Stimulated activated CD4-positive, alpha-beta T cell treated with anti-CD3 and anti-CD28 coated beads, TNF-alpha, amount 100 ng/mL, for 4 hours (primary cell): ENCODE results near the gene ZNF512B.

Source experiments
- DNase-seq, 3 experiments: peaks; one replicate each; pipeline ENCODE4 v3.0.0-alpha.2; 2020; ENCODE audit warnings: low read depth in 3 of 3

ZNF512B gene

DNA sequence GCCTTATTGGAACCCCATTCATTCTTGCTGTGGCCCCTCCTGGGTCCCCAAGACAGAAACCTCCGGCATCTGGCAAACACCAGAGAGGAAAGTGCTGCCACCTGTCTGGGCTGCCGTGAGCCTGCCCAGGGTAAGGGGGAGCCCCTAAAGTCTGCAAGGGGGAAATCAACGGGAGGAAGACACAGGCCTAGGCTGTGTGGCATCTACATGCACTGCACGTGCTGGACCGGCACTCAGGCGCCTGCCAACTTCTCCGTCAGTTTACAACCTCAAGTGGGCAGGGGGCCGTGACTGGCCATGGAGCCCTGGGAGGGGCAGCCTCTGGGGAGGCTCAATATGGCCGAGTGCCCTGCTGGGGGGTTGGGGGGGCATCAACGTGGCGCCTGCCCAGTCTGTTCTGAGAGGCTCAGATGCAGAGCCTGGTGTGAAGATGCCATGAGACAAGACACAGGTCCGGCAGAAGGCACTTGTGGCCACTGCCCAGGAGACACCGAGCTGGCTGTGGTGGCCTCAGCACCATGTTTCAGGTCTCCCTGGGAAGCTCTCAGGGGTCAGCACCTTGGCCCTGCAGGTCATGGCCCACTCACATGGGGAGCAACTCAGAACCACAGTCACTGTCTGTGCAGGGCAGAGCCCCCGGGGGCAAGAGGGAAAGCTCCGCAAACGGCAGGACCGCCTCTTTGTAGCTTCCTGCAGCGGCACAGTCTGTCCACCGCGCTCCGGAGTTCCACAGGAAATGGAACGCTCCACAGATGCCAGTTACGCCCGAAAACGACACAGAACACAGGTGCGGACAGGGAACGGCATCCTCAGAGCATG is 21.9 kb downstream of the ZNF512B start:
- no peak for DNase-seq

DNA sequence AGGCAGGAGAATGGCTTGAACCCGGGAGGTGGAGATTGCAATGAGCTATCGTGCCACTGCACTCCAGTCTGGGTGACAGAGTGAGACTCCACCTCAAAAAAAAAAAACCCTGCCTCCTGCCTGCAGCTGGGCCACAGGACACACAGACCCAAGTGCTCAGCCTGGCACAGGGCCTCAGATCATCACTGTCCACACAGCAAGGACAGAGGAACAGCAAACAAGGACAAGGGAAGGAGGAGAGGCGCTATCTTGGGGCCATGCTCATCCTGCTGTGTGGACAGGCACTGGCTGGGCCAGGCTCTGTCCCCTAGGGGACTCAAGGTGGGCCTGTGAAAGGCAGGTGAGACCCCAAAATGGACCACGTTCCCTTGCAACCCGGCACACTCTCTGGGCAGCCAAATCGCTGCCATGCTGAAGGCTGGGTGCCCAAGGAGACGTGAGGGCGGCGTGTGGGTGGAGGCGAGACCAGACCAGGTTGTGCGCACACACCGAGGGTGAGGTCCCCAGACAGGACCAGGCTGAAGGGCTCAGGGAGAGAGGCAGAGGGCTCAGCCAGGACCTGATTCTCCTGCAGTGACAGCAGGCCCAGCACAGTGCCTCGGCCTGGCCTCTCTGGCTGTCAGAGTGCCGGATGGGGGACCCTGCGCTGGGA is 22.6 kb downstream of the ZNF512B start:
- DNase-seq = no peak

DNA sequence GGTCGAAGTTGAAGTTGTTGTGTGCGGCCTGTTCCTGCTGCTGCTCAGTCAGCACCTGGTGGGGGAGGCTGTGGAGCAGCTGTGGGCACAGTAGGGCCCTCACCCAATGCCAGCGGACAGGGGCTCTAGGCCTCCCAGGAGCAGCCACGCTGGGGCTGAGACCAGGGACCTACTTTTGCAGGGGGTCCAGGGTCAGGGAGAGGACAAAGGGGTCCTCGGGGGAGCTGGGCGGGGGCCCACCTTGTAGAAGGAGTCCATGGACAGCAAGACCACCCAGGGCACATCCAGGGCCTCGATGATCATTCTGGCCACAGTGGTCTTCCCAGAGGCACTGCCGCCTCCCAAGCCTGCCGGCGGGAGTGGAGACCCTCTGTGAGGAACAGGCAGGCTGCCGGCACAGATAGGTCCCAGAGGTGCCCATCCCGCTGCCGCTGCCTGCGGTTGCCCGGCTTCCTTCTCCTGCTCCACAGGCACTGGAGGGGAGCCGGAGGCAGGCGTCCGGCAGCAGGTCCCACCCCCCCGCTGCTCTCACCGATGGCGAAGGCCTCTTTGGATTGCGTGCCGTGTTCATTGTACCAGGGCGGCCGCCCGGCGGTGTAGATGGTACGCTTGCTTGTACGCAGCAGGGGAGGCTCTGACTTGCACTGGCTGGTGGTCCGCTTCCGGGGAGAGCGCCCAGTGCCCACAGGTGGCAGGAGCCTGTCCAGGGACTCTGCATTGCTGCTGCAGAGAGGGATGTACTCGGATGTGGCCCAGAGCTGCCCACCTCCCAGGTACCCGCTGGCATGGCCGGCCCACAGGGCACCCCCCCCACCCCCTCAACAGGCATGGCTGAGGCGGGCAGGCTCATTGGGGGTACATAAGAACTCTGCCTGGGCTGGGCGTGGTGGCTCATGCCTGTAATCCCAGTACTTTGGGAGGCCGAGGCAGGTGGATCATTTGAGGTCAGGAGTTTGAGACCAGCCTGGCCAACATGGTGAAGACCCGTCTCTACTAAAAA is 23.5 kb downstream of the ZNF512B start:
- no peak for DNase-seq

DNA sequence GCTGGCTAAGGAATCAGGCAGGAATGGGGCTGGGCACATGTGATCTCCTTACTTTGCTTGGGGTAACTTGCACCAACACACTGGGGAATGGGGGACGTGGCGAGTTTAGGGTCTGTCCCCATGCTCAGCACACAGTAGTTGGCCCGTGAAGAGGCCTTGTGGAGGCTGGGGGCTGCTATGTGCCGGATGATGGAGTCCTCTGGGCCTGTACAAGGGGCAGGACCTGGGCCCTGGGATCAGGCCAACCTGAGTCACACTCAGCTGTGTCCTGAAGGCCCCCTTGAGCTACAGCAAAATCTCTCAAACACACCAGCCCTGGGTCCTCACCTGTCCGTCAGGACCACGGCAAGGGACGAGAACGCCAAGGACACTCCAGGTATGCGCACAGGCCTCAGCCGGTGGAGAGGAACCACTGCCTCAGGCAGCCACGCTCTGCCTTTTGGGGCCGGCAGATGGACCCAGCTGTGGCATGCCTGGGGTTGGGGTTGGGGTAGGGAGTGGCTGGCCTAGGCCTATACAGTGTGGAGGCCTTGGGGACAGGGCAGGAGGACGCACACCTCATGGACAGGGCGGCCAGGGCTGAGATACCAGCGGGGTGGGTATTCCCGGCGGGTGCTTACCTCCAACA is 24.6 kb downstream of the ZNF512B start:
- DNase-seq = no peak

DNA sequence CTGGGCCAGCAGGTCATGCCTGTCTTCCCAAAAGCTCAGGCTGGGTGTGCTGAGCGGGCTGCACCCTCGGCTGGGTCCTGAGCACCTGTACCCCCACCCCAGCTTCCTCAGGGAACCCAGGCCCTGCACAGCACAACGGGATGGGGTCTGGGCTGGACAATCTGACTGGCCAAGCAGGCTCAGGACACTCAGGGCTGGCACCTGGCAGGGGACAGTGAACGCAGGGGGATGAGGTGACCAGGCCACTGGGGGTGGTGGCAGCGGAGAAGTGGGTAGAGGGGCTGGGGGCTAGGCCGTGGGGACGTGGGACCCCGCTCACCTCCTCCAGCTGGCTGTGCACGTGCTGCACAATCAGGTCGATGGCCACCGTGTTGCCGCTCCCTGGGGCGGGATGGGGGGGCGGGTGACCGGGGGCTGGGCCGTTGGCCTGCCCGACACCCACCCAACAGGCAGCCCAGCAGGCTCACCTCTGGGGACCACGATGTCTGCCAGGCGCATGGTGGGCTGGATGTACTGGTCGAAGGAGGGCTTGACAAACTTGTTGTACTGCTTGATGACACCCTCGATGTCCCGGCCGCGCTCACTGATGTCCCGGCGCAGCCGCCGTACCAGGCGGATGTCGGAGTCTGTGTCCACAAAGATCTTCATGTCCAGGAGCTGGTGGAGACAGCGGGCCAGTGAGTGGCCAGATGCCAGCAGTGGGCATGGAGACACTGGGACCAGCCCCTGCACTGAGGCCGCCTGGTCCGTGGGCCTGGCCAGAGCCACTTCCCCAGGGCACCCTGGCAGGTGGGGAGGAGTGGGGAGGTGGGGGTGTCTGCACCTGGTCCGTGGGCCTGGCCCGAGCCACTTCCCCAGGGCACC is 25.4 kb downstream of the ZNF512B start:
- no peak for DNase-seq

DNA sequence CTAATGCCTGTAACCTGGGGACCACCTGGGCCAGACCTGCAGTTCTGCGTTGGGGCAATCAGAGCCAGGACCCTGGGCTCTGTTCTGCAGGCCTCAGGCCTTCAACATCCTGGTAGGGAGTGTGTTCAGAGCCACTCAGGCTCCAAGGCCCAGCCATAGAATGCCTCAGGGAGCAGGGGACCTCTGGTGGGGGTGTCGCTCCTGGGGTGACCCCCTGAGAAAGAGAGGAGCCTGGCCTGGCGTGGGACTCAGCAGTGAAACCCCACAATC is 26.0 kb downstream of the ZNF512B start:
- no peak for DNase-seq

DNA sequence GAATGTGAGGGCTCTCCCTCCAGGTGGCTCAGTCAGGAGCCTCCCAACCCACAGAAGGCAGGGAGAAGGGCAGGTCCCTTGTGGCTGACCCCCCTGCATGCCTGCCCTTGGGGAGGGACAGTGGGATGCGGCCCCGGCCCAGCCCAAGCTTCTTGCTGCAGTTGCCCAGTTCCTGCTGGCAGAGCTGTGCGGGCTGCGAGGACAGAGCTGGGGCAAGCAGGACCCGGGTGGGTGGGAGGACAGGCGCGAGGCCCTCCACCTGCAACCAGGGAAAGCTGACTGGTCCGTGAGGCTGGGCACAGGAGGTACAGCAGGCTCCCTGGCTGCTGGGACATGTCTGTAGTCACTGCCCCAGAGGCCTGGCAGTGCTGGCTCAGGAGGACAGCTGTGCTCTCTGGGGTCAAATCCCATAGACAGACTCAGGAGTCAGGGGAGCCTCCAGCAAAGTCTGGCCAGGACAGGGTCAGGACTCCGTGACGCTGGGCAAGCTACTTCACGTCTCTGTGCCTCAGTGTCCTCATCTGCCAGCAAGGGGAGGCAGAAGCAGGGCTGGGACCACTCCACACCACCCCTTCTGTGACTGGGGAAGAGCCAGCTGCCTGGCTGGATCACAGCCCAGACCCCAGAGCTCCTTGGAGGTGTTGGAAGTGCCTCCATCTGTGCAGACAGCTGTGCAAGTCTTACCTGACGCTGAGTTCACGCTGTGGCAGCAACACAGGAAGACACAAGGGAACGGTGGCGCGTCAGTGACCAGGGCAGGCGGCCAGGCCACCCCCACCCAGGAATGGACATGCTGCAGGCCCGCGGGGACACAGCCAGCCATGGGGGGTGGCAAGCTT is 26.5 kb downstream of the ZNF512B start:
- no peak for DNase-seq

DNA sequence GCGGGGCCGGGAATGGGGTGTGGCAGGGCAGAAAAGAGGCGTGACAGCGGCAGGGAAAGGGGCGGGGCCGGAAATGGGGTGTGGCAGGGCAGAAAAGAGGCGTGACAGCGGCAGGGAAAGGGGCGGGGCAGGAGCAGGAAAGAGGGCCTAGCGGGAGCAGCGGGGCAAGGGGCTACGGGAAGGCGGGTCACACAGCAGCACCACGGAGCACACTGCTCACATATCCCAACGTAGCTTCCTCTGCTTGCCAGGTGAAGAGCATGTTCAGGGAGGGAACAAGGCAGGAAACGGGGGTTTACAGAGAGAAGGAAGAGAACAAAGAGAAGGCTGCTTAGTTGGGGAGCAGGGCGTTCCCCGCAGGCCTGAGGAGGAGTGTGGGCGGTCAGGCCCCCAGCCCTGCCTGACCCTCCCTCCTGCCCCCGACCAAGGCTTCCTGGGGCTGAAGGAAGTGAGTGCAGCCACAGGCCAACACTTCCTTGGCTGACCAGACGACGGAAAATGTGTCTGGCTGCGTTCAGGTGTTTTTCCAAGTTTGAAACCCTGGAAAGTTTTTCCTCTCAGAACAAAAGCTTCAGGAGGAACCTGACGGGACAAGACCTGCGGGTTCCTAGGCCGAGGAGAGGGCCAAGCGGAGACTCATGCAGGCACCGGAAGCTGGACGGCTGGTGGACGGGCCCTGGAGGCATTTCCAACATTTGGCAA is 27.3 kb downstream of the ZNF512B start:
- DNase-seq = no peak

DNA sequence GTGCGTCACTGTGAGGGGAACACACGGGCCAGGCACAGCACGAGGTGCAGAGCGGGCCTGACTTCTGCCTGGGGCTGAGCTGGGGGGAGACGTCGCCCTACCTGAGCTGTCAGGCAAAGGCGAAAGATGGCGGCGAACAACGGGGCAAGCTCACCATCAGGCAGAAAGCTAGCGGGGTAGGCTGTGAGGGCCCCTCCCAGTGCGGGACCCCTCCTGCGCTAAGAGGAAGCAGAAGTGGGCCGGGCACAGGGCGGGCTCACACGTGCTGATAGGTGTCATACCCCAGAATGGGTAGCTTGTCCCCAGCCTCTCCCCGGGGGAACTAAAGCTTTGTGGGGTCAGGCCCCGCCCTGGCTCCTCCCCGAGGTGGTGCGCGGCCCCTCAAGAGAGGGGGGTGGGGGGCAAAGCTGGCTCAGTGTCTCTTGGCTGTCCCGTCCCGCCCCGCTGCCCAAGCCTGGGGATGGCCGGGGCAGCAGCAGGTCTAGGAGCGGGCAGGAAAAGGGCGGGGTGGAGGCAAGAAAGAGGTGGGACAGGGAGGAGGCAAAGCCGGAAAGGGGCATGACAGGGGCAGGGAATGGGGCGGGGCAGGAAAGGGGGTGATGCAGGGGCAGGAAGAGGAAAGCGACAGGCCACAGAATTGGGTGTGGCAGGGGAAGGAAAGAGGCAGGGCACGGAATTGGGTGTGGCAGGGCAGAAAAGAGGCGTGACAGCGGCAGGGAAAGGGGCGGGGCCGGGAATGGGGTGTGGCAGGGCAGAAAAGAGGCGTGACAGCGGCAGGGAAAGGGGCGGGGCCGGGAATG is 28.2 kb downstream of the ZNF512B start:
- DNase-seq = peak in 1 of 3 experiments; percentile 42

DNA sequence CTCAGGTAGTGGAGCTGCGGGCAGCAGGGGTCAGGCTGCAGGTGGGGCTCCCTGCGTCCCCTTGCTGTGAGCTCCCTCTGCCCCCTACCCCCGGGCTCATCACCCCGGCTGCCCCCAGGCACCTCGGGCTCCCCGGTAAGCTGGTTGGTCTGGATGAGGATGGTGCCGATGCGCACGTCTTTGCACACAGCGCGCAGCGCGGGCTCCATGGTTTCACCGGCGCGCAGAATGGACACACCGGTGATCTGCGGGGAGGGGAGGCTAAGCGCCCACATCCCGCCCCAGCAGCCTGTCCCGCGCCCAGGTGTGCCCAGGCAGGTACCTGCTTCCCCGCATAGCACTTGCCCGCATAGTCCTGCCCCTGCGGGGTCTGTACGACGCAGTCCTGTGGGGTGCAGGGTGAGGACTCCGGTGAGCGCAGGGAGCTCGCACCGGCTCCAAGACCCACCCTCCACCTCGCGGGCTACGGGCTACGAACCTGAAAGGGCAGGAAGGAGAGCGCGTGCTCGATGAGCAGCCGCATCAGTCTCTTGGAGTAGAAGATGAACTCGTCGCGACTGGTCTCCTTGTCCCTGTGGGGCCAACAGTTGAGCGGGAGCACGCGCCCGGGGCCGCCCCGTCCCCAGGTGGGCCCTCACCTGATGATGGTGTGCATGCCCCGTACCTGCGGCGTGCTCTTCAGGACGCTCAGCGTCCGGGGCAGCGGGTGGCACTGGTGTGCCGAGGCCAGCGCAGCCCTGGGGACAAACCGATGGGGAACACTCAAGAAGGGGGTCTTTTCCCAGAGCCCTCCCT is 29.1 kb downstream of the ZNF512B start:
- DNase-seq = no peak

DNA sequence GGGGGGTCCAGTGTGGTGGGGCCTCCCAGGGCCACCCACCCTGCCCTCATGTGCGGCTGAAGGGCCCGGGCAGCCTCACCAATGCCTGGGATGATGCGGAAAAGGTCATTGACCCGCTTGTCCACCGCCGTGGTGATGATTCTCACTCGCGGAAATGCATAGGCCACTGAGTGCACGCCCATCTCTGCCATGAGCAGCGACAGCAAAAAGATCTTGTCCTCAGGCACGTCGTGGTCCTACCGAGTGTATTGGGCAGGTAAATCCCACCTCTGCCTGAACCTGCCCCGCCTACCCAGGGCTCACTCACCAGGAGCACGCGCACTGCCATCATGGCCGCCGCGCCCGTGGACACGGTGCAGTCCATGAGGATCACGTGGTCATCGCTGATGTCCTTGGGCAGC is 29.7 kb downstream of the ZNF512B start:
- DNase-seq = no peak

DNA sequence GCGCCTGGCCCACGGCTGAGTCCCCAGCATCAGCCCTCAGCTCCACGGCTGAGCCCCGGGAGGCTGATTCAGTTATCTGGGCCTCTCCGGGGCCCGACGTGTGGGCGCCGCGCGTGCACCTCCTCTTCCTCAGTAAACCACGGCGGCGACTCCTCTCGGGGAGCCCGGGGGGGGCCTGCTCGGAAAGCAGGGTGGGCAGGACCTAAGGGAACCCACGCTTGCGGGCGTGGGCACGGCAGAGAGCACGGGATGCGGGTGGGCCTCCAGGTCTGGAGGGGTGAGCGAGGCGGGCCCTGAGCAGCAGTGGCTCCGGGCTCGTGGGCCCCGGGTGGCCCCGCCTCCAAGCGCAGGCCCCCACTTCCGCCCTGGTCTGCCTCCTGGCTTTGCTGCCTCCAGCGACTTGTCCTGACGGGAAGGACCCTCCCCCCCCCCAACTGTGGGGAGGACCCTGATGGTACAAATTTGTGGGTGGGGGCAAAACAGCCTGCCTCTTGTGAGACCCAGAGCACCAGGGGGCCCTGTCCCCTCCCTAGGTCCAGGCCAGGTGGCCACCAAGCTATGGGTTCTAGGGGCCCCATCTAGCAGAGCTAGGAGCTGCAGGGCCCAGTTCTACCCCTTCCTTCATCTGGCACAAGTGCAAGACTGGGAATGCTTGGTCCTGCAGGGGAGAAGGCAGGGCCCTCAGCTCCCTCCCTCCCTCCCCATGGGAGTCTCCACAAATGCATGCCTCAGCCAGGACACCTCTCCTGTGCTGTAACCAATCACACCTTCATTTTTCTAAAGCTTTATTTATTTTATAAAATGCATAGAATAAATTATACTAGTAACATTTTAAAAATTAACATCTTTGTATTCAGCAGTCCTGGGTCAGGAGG is 30.4 kb downstream of the ZNF512B start:
- no peak for DNase-seq

DNA sequence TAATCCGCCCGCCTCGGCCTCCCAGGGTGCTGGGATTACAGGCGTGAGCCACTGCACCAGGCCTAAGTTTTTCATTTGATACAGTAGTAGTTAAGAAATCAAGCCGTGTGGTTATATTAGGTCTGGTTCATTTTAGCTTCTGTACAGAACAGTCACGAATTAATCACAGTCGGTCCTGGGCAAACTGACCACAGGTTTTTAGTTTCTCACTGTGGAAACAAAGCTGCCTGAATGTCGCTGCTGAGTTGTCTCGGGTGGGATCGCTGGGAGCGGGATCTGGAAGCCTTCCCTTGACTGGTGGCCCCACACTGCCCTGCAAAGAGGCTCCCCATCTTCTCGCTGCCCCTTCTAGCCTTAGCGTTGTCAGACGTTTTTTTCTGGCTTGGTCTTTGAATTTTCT is 32.1 kb downstream of the ZNF512B start:
- DNase-seq = no peak

DNA sequence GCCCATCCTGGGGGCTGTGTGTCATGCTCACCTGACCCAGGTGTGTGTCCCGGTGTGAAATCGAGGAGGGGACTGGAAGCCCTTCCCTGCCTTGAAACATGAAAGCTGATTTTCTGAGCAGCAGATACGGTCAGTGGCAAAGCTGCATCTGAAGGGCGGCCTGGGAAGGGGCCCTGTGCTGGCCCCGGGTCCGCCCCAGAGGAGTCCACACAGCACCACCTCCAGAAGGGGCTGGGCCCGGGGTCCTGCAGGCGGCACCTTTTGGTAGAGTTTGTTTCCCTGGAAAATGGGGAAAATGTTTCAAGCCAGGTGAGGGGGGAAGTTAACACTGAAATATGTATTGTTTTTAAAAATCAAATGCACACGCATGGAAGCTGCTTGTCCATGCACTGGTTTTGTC is 34.3 kb downstream of the ZNF512B start:
- DNase-seq = no peak

DNA sequence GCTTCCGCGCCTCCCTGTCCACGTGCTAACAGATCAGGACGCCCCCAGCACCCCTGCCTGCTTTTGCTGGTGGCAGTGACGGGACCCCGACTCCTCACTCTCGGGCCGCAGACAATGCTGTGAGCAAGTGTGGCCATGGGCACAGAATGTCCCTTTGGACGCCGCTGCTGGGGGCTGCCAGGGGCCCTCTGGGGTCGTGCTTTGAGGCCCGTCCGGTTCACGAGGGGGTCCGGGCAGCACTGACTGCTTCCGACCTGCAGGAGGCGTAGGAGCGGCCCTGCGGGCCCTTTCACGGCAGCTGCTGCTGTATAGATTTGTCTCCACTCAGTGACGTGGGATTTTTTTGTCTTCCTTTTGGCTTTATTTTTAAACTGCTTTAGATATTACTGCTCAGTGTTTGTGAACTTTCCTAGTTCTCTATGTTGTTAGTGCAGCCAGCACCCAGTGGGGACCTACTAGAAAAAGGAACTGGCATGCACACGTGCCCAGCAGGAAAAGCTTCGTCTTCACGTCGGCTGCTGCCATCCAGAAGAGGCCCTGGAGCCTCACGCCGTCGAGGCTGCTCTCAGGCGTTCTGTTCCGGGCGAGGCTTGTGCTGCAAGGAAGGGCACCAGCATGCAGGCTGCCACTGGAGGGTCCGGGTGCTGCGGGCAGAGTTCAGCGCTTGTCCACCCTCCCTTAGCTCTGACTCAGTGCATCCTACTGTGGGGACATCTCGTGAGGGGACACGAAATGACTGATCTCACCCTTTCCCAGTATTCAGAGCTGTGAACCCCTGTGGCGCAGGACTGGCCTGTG is 35.3 kb downstream of the ZNF512B start:
- no peak for DNase-seq

DNA sequence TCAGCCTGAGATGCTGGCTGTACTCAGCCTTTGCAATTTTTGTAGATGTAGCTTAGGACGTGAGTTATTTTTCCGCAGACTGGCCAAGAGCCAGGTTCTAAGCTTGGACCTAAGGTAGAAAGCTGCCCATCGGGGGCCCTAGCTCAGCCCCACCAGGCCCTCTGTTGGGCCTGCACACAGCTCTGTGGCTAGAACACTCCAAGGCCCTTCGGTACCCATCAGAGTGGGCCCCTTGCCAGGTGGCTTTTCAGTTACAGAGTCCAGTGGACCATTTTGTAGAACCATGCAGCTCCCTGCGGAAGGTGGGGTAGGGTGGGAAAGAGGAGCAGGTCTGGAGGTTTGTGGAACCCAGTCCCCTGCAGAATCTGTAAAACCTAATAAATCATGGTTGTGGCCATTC is 36.1 kb downstream of the ZNF512B start:
- no peak for DNase-seq
